Measurements from ENCODE around the gene AQP4.

Gene AQP4, protein sequence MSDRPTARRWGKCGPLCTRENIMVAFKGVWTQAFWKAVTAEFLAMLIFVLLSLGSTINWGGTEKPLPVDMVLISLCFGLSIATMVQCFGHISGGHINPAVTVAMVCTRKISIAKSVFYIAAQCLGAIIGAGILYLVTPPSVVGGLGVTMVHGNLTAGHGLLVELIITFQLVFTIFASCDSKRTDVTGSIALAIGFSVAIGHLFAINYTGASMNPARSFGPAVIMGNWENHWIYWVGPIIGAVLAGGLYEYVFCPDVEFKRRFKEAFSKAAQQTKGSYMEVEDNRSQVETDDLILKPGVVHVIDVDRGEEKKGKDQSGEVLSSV

GRCh38 chr18:26865557-26865956, at the start of gene AQP4:
Gene AQP4, minus strand, starts transcription at chr18:26865707. Its CDS starts 18 bp downstream, at chr18:26865689.
- TF ChIP-seq, protein P1, sequence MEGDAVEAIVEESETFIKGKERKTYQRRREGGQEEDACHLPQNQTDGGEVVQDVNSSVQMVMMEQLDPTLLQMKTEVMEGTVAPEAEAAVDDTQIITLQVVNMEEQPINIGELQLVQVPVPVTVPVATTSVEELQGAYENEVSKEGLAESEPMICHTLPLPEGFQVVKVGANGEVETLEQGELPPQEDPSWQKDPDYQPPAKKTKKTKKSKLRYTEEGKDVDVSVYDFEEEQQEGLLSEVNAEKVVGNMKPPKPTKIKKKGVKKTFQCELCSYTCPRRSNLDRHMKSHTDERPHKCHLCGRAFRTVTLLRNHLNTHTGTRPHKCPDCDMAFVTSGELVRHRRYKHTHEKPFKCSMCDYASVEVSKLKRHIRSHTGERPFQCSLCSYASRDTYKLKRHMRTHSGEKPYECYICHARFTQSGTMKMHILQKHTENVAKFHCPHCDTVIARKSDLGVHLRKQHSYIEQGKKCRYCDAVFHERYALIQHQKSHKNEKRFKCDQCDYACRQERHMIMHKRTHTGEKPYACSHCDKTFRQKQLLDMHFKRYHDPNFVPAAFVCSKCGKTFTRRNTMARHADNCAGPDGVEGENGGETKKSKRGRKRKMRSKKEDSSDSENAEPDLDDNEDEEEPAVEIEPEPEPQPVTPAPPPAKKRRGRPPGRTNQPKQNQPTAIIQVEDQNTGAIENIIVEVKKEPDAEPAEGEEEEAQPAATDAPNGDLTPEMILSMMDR (conservative IDR thresholded peaks at IDR 0.05; ENCODE audit: low read length): no peak

GRCh38 chr18:26911840-26912239, 46.3 kb upstream of the AQP4 start:
- no peak for DNase-seq (ENCODE audit: low read depth)

More at GRCh38 chr18:26865557-26865956, at the start of gene AQP4:
- no peak for DNase-seq (ENCODE audit: low read depth)
- H3K4me3 ChIP-seq (ENCODE audit: low read length): no peak within 1 kb of the TSS

GRCh38 chr18:26909599-26910290, 44.2 kb upstream of the AQP4 start:
- TF ChIP-seq, protein P1 (conservative IDR thresholded peaks at IDR 0.05; ENCODE audit: low read length): no peak
- DNase-seq (ENCODE audit: low read depth): no peak
- no peak overlapping the region for H3K4me3 ChIP-seq (ENCODE audit: low read length)

More at GRCh38 chr18:26911840-26912239, 46.3 kb upstream of the AQP4 start:
- no peak overlapping the region for H3K4me3 ChIP-seq (ENCODE audit: low read length)
- TF ChIP-seq, protein P1 (conservative IDR thresholded peaks at IDR 0.05; ENCODE audit: low read length): no peak

DNA sequence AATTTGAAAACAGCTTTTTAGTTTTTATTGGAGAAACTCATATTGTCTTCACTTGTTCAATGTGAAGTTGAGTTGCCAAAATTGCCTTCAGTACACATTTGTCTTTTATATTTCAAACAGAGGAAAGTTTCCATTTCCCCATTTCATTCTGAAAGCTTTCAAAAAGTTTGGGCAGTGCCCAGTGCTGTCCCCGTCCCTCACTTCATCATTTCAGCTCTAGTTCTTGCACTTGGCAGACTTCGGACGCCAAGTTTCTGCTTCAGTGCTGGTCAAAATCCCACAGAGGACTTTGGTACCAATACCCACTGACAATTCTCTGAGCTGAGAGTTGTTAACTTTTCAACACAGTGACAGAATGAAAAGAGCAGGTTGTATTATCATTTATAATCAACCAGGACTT, 43.4 kb upstream of the AQP4 start:
- no peak overlapping the region for H3K4me3 ChIP-seq (ENCODE audit: low read length)
- no peak for DNase-seq (ENCODE audit: low read depth)
- TF ChIP-seq, protein P1 (conservative IDR thresholded peaks at IDR 0.05; ENCODE audit: low read length): no peak

GRCh38 chr18:26902291-26902690, 36.8 kb upstream of the AQP4 start:
- DNase-seq (ENCODE audit: low read depth): no peak

DNA sequence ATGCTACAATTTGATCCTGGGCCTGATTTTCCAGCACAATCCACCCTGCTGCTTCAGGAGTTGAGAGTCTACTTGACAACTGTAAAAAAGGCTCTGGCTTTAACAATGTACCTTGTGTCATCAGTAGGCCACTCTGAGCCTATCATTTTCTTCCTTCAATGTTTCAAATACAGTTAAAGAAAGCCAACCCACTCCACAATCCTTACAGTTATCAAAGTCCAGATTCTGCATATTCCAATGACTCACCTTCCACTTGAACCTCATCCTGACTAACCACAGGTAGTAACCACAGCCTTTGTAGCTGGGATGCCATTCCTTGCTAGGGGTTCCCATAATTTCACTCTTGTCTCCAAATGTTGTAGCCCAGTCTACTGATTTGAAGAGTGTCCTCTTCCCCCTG, 35.5 kb upstream of the AQP4 start:
- DNase-seq (ENCODE audit: low read depth): no peak
- no peak overlapping the region for H3K4me3 ChIP-seq (ENCODE audit: low read length)
- TF ChIP-seq, protein P1 (conservative IDR thresholded peaks at IDR 0.05; ENCODE audit: low read length): no peak

More at GRCh38 chr18:26902291-26902690, 36.8 kb upstream of the AQP4 start:
- TF ChIP-seq, protein P1 (conservative IDR thresholded peaks at IDR 0.05; ENCODE audit: low read length): no peak
- no peak overlapping the region for H3K4me3 ChIP-seq (ENCODE audit: low read length)

DNA sequence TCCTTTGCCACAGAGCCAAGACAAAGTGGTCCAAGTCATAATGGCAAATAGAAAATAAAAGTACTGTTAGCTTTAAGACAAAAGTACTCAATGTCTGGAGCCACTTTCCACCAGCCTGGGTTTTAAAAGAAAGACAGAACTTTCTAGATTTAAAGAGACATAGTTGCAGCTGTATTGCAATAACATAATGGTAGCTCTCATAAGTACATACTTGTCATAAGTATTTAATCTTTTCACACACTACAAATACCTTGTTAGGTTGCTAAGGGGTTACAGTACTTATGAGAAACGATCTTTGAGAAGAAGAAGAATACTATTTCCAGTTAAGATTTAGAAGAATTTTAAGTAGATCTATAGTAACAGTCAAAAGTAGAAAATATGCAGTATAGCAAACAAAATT, 28.9 kb upstream of the AQP4 start:
- no peak for DNase-seq (ENCODE audit: low read depth)
- H3K4me3 ChIP-seq (ENCODE audit: low read length): no peak overlapping the region
- TF ChIP-seq, protein P1 (conservative IDR thresholded peaks at IDR 0.05; ENCODE audit: low read length): no peak
